NCI-H1694 (cell line): ENCODE results near the gene BMF.
A peak's percentile ranks its signal among the peaks of the same experiment; 100 is the strongest.
"Not testable (repeated sequence)": the region's sequence is repeated elsewhere in the genome, so short reads cannot be mapped to it uniquely, and the experiment has no call there.

Experiments used
- DNase-seq: peaks from one replicate; lab custom pipeline; 2025; lab: John Stamatoyannopoulos, UW

The BMF gene

DNA sequence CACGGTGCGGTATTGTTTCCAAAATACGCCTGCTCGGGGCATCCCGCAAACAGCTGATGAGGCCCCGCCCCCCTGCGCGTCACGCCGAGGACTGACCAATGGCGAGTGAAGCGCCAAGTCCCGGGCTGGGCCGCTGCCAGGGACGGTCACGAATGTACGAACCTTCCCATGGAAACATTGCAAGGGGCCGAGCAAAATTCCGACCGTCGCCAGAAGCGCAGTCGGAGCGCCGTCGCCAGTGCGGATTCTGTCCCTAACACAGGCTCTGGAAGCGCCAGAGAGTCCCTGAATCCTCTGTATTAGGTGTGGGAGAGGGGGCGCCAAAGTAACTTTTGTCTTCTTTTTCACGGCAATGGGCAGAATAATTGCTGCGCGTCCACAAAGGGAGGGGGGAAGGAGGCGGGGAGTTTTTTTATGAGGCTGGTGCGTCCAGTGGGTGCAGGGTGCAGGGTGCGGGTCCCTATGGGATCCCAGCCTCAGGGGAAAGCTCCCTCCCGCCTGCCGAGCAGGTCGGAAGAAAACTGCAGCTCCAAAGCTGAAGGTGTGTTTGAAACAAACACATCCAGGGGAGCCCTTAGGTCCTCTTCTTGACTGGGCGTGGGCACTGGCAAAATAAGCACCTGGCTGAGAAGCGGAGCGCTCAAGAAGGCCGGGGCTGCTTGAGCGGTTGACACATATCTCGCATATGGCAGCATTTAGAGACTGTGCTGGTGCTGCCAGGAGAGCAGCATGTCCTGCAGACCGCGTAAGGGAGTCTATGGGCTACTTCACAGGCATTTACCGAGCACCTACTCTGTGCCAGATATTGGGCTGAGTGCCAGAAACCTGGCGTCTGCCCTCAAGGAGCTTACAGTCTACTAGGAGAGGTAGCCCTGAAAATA is at the start of gene BMF:
BMF (minus strand) TSS at position 25 of the 881 bp plus-strand sequence. CDS start 2,793 bp downstream, outside the sequence.
- peak; percentile 94 for DNase-seq

- DNase-seq: no peak
Observed at GRCh38 chr15:40157778-40158447, 49.2 kb upstream of the BMF start.

- no peak for DNase-seq
Observed at GRCh38 chr15:40155270-40155910, 46.7 kb upstream of the BMF start.

GRCh38 chr15:40154821-40155220 is 46.1 kb upstream of the BMF start:
- not testable (repeated sequence) for DNase-seq

DNA sequence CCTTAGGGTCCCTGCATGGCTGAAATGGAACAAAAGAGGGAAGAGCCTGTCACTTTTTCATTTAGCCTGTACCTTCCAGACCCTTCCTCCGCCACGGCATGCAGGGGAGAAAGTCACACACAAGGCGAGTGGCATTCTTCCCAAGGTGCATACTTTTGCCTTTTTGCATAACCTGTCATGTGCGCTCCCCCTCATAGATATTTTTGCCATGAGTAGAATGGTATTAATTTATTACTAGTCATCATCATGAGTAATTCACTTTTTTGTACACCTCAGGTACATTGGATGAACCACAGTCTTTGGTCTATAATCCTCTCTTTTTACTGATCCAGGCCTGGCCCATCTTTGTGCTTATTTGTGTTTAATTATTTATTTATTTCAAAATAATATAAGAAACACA is 43.3 kb upstream of the BMF start:
- DNase-seq: no peak

- no peak for DNase-seq
Observed at GRCh38 chr15:40151499-40151898, 42.8 kb upstream of the BMF start.

GRCh38 chr15:40150163-40150925 is 41.7 kb upstream of the BMF start:
- no peak for DNase-seq

DNA sequence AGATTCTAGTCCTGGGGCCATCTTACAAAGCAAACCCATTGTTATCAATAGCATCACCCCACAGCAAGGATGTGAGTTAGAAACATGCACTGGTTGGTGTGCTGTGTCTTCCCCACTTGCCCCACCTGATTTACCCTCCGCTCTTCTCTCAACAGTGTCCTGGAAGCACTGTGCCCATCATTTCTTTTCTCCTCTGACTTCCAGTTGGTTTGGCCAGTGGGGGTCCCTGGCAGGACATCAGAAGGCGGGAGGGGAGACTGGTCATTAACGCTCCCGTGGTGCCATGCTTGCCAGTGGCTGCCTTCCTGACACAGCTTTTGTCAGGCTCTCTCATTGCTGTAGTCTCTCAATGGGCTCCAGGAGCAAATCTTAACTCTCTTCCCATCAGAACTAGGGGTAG is 40.7 kb upstream of the BMF start:
- no peak for DNase-seq

GRCh38 chr15:40146037-40146436 is 37.4 kb upstream of the BMF start:
- no peak for DNase-seq

- no peak for DNase-seq
Observed at GRCh38 chr15:40142428-40142827, 33.7 kb upstream of the BMF start.

DNA sequence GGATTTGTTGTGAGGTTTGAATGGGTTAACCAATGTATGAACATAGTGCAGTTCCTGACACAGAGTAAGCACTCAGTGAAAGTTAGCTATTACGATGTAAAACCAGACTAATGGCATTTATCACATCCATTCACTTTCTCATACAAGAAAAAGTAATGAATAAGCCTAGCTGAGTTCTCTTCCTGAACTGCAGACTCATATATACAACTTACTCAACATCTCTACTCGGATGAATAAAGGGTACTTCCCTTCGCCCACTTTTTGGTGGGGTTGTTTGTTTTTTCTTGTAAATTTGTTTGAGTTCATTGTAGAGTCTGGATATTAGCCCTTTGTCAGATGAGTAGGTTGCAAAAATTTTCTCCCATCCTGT is 29.5 kb upstream of the BMF start:
- not testable (repeated sequence) for DNase-seq

GRCh38 chr15:40137303-40138200 is 28.9 kb upstream of the BMF start:
- DNase-seq: no peak

- no peak for DNase-seq
Observed at GRCh38 chr15:40136470-40137302, 28.0 kb upstream of the BMF start.

- not testable (repeated sequence) for DNase-seq
Observed at GRCh38 chr15:40135846-40136450, 27.3 kb upstream of the BMF start.

GRCh38 chr15:40134885-40135284 is 26.2 kb upstream of the BMF start:
- DNase-seq: no peak

DNA sequence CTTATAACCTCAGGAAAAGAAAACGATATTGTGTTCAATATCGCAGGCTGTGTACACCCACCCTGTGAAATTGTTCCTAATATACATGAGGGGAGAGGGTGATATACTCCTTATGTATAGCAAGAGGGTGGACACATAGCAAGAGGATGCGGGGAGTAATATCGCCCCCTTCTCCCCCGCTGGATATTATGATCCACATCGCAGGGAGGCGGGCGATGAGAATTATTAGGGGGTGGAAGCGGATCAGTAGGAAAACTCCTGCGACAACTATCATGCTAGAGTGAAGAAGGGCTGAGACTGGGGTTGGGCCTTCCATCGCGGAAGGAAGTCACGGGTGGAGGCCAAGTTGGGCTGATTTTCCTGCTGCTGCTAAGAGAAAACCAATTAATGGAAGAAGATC is 24.9 kb upstream of the BMF start:
- DNase-seq: no peak

DNA sequence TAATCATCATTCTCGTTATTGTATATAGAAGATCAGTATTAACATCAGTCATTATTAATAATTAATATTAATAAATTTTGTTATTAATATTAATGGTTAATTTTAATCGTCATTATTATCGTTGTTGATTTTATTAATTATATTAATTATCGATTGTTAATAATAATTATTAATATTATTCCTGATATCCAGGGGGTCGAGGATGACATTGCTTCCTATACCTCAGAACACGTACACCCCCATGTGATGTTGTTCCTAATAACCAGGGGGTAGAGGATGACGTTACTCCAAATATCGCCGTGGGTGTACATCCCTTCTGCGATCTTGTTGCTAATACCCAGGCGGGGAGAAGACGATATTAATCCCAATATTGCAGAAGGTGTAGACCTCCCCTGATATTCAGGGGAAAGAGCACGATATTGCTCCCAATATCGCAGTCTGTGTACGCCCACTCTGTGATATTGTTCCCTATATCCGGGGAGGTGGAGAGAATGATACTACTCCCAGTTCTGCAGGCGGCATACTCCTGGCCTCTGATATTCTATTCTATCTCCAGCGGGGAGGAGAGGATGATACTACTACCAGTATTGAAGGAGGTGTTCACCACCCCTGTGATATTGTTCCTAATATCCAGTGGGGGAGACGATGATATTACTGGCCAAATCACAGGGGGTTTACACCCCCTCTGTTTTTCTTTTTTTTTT is 22.3 kb upstream of the BMF start:
- no peak for DNase-seq

DNA sequence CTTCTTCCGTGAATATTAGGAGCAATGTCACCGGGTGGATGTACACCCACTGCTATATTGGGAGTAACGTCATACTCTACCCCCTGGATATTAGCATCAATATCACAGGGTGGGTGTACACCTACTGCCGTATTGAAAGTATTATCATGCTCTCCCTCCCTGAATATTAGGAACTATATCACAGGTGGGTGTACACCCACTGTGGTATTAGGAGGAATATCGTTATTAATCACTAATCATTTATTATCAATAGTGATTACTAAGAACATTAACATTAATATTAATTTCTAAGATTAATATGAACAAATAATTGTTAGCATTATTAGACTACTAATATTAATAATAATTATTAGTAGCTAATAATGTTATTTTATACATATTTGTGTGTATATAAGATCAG is 21.4 kb upstream of the BMF start:
- no peak for DNase-seq
